ENCODE data around the gene NPAS4.

The NPAS4 gene

GRCh38 chr11:66408488-66409214 is 12.2 kb upstream of the NPAS4 start:
- POLR2A ChIA-PET = interaction anchor here (1.0 to 1.4 kb wide), 4 partner anchors 9 to 30 kb away, joined by 4 to 7 read pairs (median 6); partner anchors contain the start of genes MRPL11 and NPAS4
- no peak overlapping the region for H3K27ac ChIP-seq (ENCODE audit: extremely low read depth, low read depth, low read length)
- peak; percentile 98 for TF ChIP-seq ZBTB10 (tag by site-specific recombination; IDR thresholded peaks at IDR 0.05)
- 0 out of 2 replicates have a peak, but pooled peaks have one; percentile 35 for TF ChIP-seq ZNF366 (tag by site-specific recombination; conservative IDR thresholded peaks at IDR 0.05)
- peak; percentile 98 for TF ChIP-seq MZF1 (tag by site-specific recombination; IDR thresholded peaks at IDR 0.05; ENCODE audit: borderline replicate concordance)
- TF ChIP-seq ZBTB48 (tag by site-specific recombination; IDR thresholded peaks at IDR 0.05) = peak; percentile 76; the same call in 1 of the 2 replicates
- peak; percentile 91 for TF ChIP-seq ZNF2 (tag by site-specific recombination; IDR thresholded peaks at IDR 0.05)
- no peak for TF ChIP-seq BCL6B (tag by site-specific recombination; IDR thresholded peaks at IDR 0.05)
- TF ChIP-seq ZNF132 (tag by site-specific recombination; IDR thresholded peaks at IDR 0.05; ENCODE audit: borderline replicate concordance) = no peak
- TF ChIP-seq AEBP2 (tag by site-specific recombination; IDR thresholded peaks at IDR 0.05; ENCODE audit: borderline replicate concordance) = no peak
- no peak for TF ChIP-seq ZNF18 (tag by site-specific recombination; IDR thresholded peaks at IDR 0.05)
- 0 out of 2 replicates have a peak, but pooled peaks have one; percentile 63 for TF ChIP-seq KLF17 (tag by site-specific recombination; IDR thresholded peaks at IDR 0.05)
- TF ChIP-seq ZNF530 (tag by site-specific recombination; IDR thresholded peaks at IDR 0.05; ENCODE audit: low read depth) = no peak
- TF ChIP-seq ZNF324 (tag by site-specific recombination; IDR thresholded peaks at IDR 0.05) = 0 out of 2 replicates have a peak, but pooled peaks have one; percentile 34
- no peak for TF ChIP-seq ZNF211 (tag by site-specific recombination; IDR thresholded peaks at IDR 0.05; ENCODE audit: low read depth)
- no peak for TF ChIP-seq FEZF1 (tag by site-specific recombination; IDR thresholded peaks at IDR 0.05)
- TF ChIP-seq ZNF19 (tag by site-specific recombination; IDR thresholded peaks at IDR 0.05; ENCODE audit: low read depth) = no peak
- TF ChIP-seq ZNF791 (tag by site-specific recombination; IDR thresholded peaks at IDR 0.05) = no peak
- TF ChIP-seq ZNF26 (tag by site-specific recombination; IDR thresholded peaks at IDR 0.05) = no peak
- peak; percentile 96 for TF ChIP-seq CTCF (tag by site-specific recombination; IDR thresholded peaks at IDR 0.05)
- peak; percentile 90 for TF ChIP-seq ZEB2 (tag by site-specific recombination; IDR thresholded peaks at IDR 0.05)
- peak; percentile 80 for TF ChIP-seq ZNF629 (tag by site-specific recombination; IDR thresholded peaks at IDR 0.05)
- peak; percentile 33; the same call in 1 of the 2 replicates for TF ChIP-seq ZFP69B (tag by site-specific recombination; IDR thresholded peaks at IDR 0.05)
- TF ChIP-seq ZNF626 (tag by site-specific recombination; IDR thresholded peaks at IDR 0.05) = no peak
- peak; percentile 80 for TF ChIP-seq GLIS2 (tag by site-specific recombination; IDR thresholded peaks at IDR 0.05)
- no peak for TF ChIP-seq ZNF138 (tag by site-specific recombination; IDR thresholded peaks at IDR 0.05; ENCODE audit: borderline replicate concordance)
- TF ChIP-seq SETDB1 (IDR thresholded peaks at IDR 0.05; ENCODE audit: insufficient read length, low read length) = no peak

More at GRCh38 chr11:66408488-66409214, 12.2 kb upstream of the NPAS4 start:
- Histone ChIP-seq H3K4me3 (ENCODE audit: low read depth, low read length) (peak overlapping the region; percentile 22), H3K9me3 (ENCODE audit: control insufficient read depth, insufficient read depth, low read depth, low read length) (no peaks in the 10 kb centered on the region), H3K36me3 (ENCODE audit: control insufficient read depth in 2 of 2, insufficient read depth in 1 of 2, low read length in 2 of 2) (no peaks in the 10 kb centered on the region), H3K4me1 (ENCODE audit: control insufficient read depth, insufficient read depth, low read length) (no peaks in the 10 kb centered on the region)
- CTCF ChIA-PET = interaction anchor here (0.5 to 5.2 kb wide), 30 partner anchors 9 to 419 kb away, joined by 3 to 79 read pairs (median 4); partner anchors contain the start of genes ACTN3, BRMS1, MRPL11 and NPAS4
